NCI-H2196 treated with DMSO at 0.1 percent for 48 hours (cell line): ENCODE measurements around the gene UAP1.
"Not testable (repeated sequence)": the region's sequence is repeated elsewhere in the genome, so short reads cannot be mapped to it uniquely, and the experiment has no call there.

Source experiments
- DNase-seq: peaks from one replicate; lab custom pipeline; 2025; ENCODE audit not compliant: unreplicated experiment; lab: John Stamatoyannopoulos, UW

UAP1 gene

GRCh38 chr1:162564762-162565218 is 3.3 kb downstream of the UAP1 start:
- DNase-seq = no peak

- no peak for DNase-seq
Measured at GRCh38 chr1:162565460-162565859, 3.9 kb downstream of the UAP1 start.

- no peak for DNase-seq
Measured at GRCh38 chr1:162566870-162567269, 5.3 kb downstream of the UAP1 start.

GRCh38 chr1:162568802-162569201 is 7.3 kb downstream of the UAP1 start:
- DNase-seq = no peak

GRCh38 chr1:162570718-162571117 is 9.2 kb downstream of the UAP1 start:
- no peak for DNase-seq

GRCh38 chr1:162571121-162571520 is 9.6 kb downstream of the UAP1 start:
- not testable (repeated sequence) for DNase-seq

GRCh38 chr1:162571696-162572095 is 10.2 kb downstream of the UAP1 start:
- DNase-seq = peak; percentile 59

- DNase-seq = no peak
Measured at GRCh38 chr1:162573136-162573535, 11.6 kb downstream of the UAP1 start.

- no peak for DNase-seq
Measured at GRCh38 chr1:162578071-162578700, 16.7 kb downstream of the UAP1 start.

GRCh38 chr1:162578936-162579335 is 17.4 kb downstream of the UAP1 start:
- DNase-seq = no peak

- no peak for DNase-seq
Measured at GRCh38 chr1:162580308-162580707, 18.8 kb downstream of the UAP1 start.

GRCh38 chr1:162582901-162583300 is 21.4 kb downstream of the UAP1 start:
- not testable (repeated sequence) for DNase-seq

- not testable (repeated sequence) for DNase-seq
Measured at GRCh38 chr1:162585101-162585500, 23.6 kb downstream of the UAP1 start.

- peak; percentile 73 for DNase-seq
Measured at GRCh38 chr1:162587347-162587746, 25.8 kb downstream of the UAP1 start.

- DNase-seq = no peak
Measured at GRCh38 chr1:162587761-162588260, 26.3 kb downstream of the UAP1 start.

- DNase-seq = no peak
Measured at GRCh38 chr1:162590101-162590500, 28.6 kb downstream of the UAP1 start.

GRCh38 chr1:162590686-162591085 is 29.2 kb downstream of the UAP1 start:
- DNase-seq = no peak

GRCh38 chr1:162596514-162597170 is 35.1 kb downstream of the UAP1 start:
- DNase-seq = no peak

- DNase-seq = no peak
Measured at GRCh38 chr1:162599451-162599850, 37.9 kb downstream of the UAP1 start.

GRCh38 chr1:162603117-162603516 is 41.6 kb downstream of the UAP1 start:
- DNase-seq = not testable (repeated sequence)

GRCh38 chr1:162605225-162605927 is 43.9 kb downstream of the UAP1 start:
- DNase-seq = no peak

GRCh38 chr1:162609306-162609705 is 47.8 kb downstream of the UAP1 start:
- DNase-seq = no peak
